Stimulated activated CD8-positive, alpha-beta memory T cell treated with anti-CD3 and anti-CD28 coated beads, Interleukin-12 subunit alpha, Interleukin-12 subunit beta, amount 100 ng/mL, for 24 hours (primary cell): Measurements from ENCODE around the gene GCC1.

Experiments
- DNase-seq: peaks from one replicate; pipeline ENCODE4 v3.0.0-alpha.2; 2020; ENCODE audit errors: extremely low read depth

The GCC1 gene

GRCh38 chr7:127585044-127585953 is at the start of gene GCC1:
Gene GCC1, minus strand, starts transcription at chr7:127585596. Its CDS starts 414 bp downstream, at chr7:127585182.
- peak; percentile 75 for DNase-seq

GRCh38 chr7:127632276-127632910 is 47.0 kb upstream of the GCC1 start:
- no peak for DNase-seq

- no peak for DNase-seq
Observed at GRCh38 chr7:127629268-127629854, 44.0 kb upstream of the GCC1 start.

GRCh38 chr7:127628445-127628844 is 43.0 kb upstream of the GCC1 start:
- no peak for DNase-seq

- no peak for DNase-seq
Observed at GRCh38 chr7:127625331-127625730, 39.9 kb upstream of the GCC1 start.

GRCh38 chr7:127620406-127621233 is 35.2 kb upstream of the GCC1 start:
- DNase-seq = no peak

GRCh38 chr7:127619681-127620405 is 34.4 kb upstream of the GCC1 start:
- no peak for DNase-seq

GRCh38 chr7:127618775-127619174 is 33.4 kb upstream of the GCC1 start:
- no peak for DNase-seq

GRCh38 chr7:127618042-127618441 is 32.6 kb upstream of the GCC1 start, which contains the start of gene PAX4:
Gene PAX4, minus strand, starts transcription at chr7:127618142. Its CDS starts 2,214 bp downstream, at chr7:127615928.
- no peak for DNase-seq

GRCh38 chr7:127616724-127617123 is 31.3 kb upstream of the GCC1 start:
- no peak for DNase-seq

- no peak for DNase-seq
Observed at GRCh38 chr7:127612263-127612662, 26.9 kb upstream of the GCC1 start.

GRCh38 chr7:127609297-127609696 is 23.9 kb upstream of the GCC1 start:
- no peak for DNase-seq

GRCh38 chr7:127608446-127608845 is 23.1 kb upstream of the GCC1 start:
- DNase-seq = no peak

- DNase-seq = no peak
Observed at GRCh38 chr7:127600885-127601284, 15.5 kb upstream of the GCC1 start.

GRCh38 chr7:127598318-127598717 is 12.9 kb upstream of the GCC1 start:
- DNase-seq = no peak

- DNase-seq = no peak
Observed at GRCh38 chr7:127595737-127596136, 10.3 kb upstream of the GCC1 start.

- no peak for DNase-seq
Observed at GRCh38 chr7:127594490-127594889, 9.1 kb upstream of the GCC1 start.

GRCh38 chr7:127592550-127592949 is 7.2 kb upstream of the GCC1 start:
- no peak for DNase-seq

- DNase-seq = no peak
Observed at GRCh38 chr7:127591591-127591990, 6.2 kb upstream of the GCC1 start.

GRCh38 chr7:127591189-127591588 is 5.8 kb upstream of the GCC1 start:
- DNase-seq = no peak

GRCh38 chr7:127589896-127590295 is 4.5 kb upstream of the GCC1 start:
- DNase-seq = no peak
